Measurements from ENCODE around the gene SCN10A. TPM values are rescaled to one million over a fixed set of nuclear protein-coding genes. Genes with fewer than 3 reads are reported as not detected.

SCN10A gene
- total and polyA plus RNA-seq, 9 of the 15 experiments (the other 6 are each of a cell fraction or from before 2014, with no cell fraction given): not detected

DNA sequence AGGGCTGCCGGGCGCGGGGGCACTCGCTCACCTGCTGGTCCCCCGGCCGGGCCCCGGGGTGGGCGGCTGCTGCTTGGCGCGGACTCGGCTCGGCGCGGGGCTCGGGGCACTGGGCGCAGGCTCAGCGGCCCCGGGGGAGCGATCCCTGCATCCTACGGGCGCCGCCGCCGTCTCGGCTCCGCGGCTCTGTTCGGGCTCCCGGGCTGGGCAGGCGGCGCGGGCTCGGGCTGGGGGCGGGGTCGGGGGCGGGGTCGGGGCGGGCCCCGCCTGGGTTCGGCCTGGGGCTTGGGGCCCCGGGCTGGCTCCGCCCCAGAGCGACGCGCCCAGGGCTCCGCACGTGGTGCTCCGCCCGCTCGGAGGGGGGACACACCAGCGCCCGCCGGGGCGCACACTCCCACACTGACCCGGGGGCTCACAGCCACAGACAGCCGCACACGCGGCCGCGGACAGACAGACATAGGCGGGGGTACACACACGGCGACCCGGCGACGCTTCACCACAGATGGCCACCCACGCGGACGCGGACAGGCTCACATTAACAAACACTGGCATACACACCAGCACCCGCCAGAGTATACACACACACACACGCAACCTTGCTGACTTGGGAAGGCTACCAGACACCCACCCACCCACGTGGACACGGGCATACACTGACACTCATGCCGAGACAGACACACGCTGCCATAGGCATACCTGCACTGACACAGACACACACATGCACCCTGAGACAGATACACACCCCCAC is 166.3 kb downstream of the SCN10A start, which contains the start of gene SCN5A (continued):
- TF ChIP-seq POLR2G (IDR thresholded peaks at IDR 0.05; ENCODE audit: low read depth, low read length) (peak; percentile 65), RBM34 (IDR thresholded peaks at IDR 0.05; ENCODE audit: borderline replicate concordance, insufficient read depth, low read length) (no peak), ZNF384 (IDR thresholded peaks at IDR 0.05; ENCODE audit: low read depth, low read length) (no peak), MXI1 (IDR thresholded peaks at IDR 0.05; ENCODE audit: low read depth, low read length) (0 out of 2 replicates have a peak, but pooled peaks have one; percentile 25), KHSRP (IDR thresholded peaks at IDR 0.05) (no peak), SPI1 (IDR thresholded peaks at IDR 0.05; ENCODE audit: borderline replicate concordance, low read depth, low read length) (no peak), ZNF76 (CRISPR knock-in tag; IDR thresholded peaks at IDR 0.05; ENCODE audit: borderline replicate concordance) (no peak), PRPF4 (IDR thresholded peaks at IDR 0.05; ENCODE audit: insufficient read depth, low read depth, low read length, poor library complexity, severe bottlenecking) (no peak), ZNF347 (CRISPR knock-in tag; IDR thresholded peaks at IDR 0.05; ENCODE audit: low read depth) (no peak), FIP1L1 (IDR thresholded peaks at IDR 0.05; ENCODE audit: low read depth, low read length, poor library complexity, severe bottlenecking) (no peak), ZNF830 (CRISPR knock-in tag; IDR thresholded peaks at IDR 0.05) (no peak), ZNF124 (CRISPR knock-in tag; IDR thresholded peaks at IDR 0.05) (no peak), THRAP3 (IDR thresholded peaks at IDR 0.05; ENCODE audit: borderline replicate concordance) (no peak), NONO (IDR thresholded peaks at IDR 0.05; ENCODE audit: low read depth in 2 of 2, low read length in 1 of 2) (no peak), KDM1A (IDR thresholded peaks at IDR 0.05) (no peak), DMBX1 (CRISPR knock-in tag; IDR thresholded peaks at IDR 0.05; ENCODE audit: borderline replicate concordance) (no peak), ASH1L (IDR thresholded peaks at IDR 0.05; ENCODE audit: borderline replicate concordance, low read depth, partially characterized antibody) (no peak), NFE2 (IDR thresholded peaks at IDR 0.05; ENCODE audit: low read depth) (no peak), ZNF316 (IDR thresholded peaks at IDR 0.05) (no peak)
- TF ChIP-seq, protein P1, sequence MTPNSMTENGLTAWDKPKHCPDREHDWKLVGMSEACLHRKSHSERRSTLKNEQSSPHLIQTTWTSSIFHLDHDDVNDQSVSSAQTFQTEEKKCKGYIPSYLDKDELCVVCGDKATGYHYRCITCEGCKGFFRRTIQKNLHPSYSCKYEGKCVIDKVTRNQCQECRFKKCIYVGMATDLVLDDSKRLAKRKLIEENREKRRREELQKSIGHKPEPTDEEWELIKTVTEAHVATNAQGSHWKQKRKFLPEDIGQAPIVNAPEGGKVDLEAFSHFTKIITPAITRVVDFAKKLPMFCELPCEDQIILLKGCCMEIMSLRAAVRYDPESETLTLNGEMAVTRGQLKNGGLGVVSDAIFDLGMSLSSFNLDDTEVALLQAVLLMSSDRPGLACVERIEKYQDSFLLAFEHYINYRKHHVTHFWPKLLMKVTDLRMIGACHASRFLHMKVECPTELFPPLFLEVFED (CRISPR knock-in tag; conservative IDR thresholded peaks at IDR 0.05): no peak
- TF ChIP-seq, protein P2, sequence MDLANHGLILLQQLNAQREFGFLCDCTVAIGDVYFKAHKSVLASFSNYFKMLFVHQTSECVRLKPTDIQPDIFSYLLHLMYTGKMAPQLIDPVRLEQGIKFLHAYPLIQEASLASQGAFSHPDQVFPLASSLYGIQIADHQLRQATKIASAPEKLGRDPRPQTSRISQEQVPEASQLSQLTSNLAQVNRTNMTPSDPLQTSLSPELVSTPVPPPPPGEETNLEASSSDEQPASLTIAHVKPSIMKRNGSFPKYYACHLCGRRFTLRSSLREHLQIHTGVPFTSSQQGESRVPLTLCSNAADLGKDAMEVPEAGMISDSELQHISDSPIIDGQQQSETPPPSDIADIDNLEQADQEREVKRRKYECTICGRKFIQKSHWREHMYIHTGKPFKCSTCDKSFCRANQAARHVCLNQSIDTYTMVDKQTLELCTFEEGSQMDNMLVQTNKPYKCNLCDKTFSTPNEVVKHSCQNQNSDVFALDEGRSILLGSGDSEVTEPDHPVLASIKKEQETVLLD (IDR thresholded peaks at IDR 0.05): peak; percentile 51
- TF ChIP-seq, protein P3, sequence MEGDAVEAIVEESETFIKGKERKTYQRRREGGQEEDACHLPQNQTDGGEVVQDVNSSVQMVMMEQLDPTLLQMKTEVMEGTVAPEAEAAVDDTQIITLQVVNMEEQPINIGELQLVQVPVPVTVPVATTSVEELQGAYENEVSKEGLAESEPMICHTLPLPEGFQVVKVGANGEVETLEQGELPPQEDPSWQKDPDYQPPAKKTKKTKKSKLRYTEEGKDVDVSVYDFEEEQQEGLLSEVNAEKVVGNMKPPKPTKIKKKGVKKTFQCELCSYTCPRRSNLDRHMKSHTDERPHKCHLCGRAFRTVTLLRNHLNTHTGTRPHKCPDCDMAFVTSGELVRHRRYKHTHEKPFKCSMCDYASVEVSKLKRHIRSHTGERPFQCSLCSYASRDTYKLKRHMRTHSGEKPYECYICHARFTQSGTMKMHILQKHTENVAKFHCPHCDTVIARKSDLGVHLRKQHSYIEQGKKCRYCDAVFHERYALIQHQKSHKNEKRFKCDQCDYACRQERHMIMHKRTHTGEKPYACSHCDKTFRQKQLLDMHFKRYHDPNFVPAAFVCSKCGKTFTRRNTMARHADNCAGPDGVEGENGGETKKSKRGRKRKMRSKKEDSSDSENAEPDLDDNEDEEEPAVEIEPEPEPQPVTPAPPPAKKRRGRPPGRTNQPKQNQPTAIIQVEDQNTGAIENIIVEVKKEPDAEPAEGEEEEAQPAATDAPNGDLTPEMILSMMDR (IDR thresholded peaks at IDR 0.05 in 2 of 3, conservative IDR thresholded peaks at IDR 0.05 in 1 of 3; ENCODE audit: insufficient read depth in 2 of 3, low read depth in 1 of 3, low read length in 3 of 3): no peak
- TF ChIP-seq, protein P4, sequence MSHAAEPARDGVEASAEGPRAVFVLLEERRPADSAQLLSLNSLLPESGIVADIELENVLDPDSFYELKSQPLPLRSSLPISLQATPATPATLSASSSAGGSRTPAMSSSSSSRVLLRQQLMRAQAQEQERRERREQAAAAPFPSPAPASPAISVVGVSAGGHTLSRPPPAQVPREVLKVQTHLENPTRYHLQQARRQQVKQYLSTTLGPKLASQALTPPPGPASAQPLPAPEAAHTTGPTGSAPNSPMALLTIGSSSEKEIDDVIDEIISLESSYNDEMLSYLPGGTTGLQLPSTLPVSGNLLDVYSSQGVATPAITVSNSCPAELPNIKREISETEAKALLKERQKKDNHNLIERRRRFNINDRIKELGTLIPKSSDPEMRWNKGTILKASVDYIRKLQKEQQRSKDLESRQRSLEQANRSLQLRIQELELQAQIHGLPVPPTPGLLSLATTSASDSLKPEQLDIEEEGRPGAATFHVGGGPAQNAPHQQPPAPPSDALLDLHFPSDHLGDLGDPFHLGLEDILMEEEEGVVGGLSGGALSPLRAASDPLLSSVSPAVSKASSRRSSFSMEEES (CRISPR knock-in tag; IDR thresholded peaks at IDR 0.05): no peak
